DND-41 (cell line): ENCODE measurements around the gene RBPJL.

Experiments used
- CTCF ChIP-seq: IDR thresholded peaks from 2 replicates; pipeline ENCODE4 v1.5.1; 2012; ENCODE audit warnings: borderline replicate concordance, low read length, moderate library complexity, mild to moderate bottlenecking; ENCODE audit not compliant: poor library complexity, severe bottlenecking; ENCODE audit errors: extremely low read depth
- EZH2 ChIP-seq: IDR thresholded peaks from 3 replicates; pipeline ENCODE4 v1.6.1; 2012; ENCODE audit warnings: borderline replicate concordance, low read depth, mild to moderate bottlenecking, moderate library complexity, low read length, inconsistent platforms; ENCODE audit not compliant: severe bottlenecking

DNA sequence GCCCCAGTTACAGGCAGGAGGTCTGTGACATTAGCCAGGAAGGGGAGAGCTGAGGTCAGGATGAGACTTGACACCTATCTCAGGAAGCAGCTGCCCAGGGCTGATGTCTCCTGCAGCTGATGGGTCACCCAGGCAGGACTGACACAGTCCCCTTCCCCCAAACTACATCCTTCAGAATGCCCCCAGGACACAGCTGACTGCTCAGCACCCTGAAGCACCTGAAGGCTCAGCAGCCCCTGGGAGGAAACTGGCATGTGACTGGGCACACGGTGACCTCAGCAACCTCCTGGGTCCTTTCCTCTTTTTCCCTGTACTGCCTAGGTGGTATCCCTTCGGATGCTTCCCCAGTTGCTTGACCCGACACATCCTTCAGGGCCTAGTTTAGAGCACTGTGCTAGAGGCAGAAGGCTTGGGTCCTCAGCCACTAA is 39.7 kb downstream of the RBPJL start:
- TF ChIP-seq CTCF (no peak), EZH2 (no peak)
